Peyer's patch (tissue), 4 donors: ENCODE results near the gene GPR25.

ENCODE experiments used
- CTCF ChIP-seq, 6 experiments: fragments of 450-650 bp in 4 of 6; fragments of 200-600 bp in 2 of 6; sonication (generic) in 1 of 6; IDR thresholded peaks; one replicate each; pipeline ENCODE4 v1.5.1; 2017 to 2019; ENCODE audit warnings: antibody characterized with exemption in 6 of 6, mild to moderate bottlenecking in 3 of 6, moderate library complexity in 1 of 6
- POLR2A ChIP-seq, 2 donors: fragments of 450-650 bp; IDR thresholded peaks; one replicate each; pipeline ENCODE4 v1.5.1; 2017; ENCODE audit warnings: antibody characterized with exemption in 2 of 2, mild to moderate bottlenecking in 2 of 2, moderate library complexity in 2 of 2

- no peak for TF ChIP-seq POLR2A (IDR thresholded peaks at IDR 0.05)
- no peak for TF ChIP-seq CTCF (IDR thresholded peaks at IDR 0.05)
Observed at GRCh38 chr1:200883118-200883517, 10.3 kb downstream of the GPR25 start.
